HepG2 (cell line): ENCODE measurements around the gene CNNM4. TPM values are rescaled to one million over a fixed set of nuclear protein-coding genes. Genes with fewer than 3 reads are reported as not detected.
A peak's percentile ranks its signal among the peaks of the same experiment; 100 is the strongest.

ENCODE experiments used
- GZF1 ChIP-seq: sonication (generic); formaldehyde crosslinking; IDR thresholded peaks from 2 replicates; pipeline ENCODE4 v1.5.1; 2020; ENCODE audit warnings: mild to moderate bottlenecking, missing genetic modification reagents
- HMGXB4 ChIP-seq, 2 experiments: sonication (generic) in 1 of 2; formaldehyde crosslinking in 1 of 2; IDR thresholded peaks; 2 replicates each; pipeline versions ENCODE4 v1.4.0 to v1.6.1; 2018 to 2020; ENCODE audit warnings: missing genetic modification reagents in 2 of 2, borderline replicate concordance in 1 of 2, low read depth in 1 of 2, mild to moderate bottlenecking in 1 of 2, missing biosample characterization in 1 of 2
- KLF12 ChIP-seq: sonication (generic); formaldehyde crosslinking; IDR thresholded peaks from 2 replicates; pipeline ENCODE4 v1.4.0; 2020; ENCODE audit warnings: missing genetic modification reagents, borderline replicate concordance
- KLF9 ChIP-seq: IDR thresholded peaks from 2 replicates; pipeline ENCODE4 v1.6.1; 2016; ENCODE audit warnings: low read depth
- SRY ChIP-seq: sonication (generic); formaldehyde crosslinking; IDR thresholded peaks from 2 replicates; pipeline ENCODE4 v1.8.0; 2022; ENCODE audit warnings: mild to moderate bottlenecking, missing genetic modification reagents
- TMF1 ChIP-seq: sonication (generic); formaldehyde crosslinking; IDR thresholded peaks from 2 replicates; pipeline ENCODE4 v1.8.1; 2022; ENCODE audit warnings: low read depth, missing genetic modification reagents
- ZFP36 ChIP-seq: fragments of 150-350 bp; IDR thresholded peaks from 2 replicates; pipeline ENCODE4 v1.6.1; 2018; ENCODE audit warnings: borderline replicate concordance, low read length, low read depth; ENCODE audit not compliant: partially characterized antibody
- ZFP62 ChIP-seq: sonication (generic); formaldehyde crosslinking; IDR thresholded peaks from 2 replicates; pipeline ENCODE4 v1.4.0; 2020; ENCODE audit warnings: missing genetic modification reagents
- ZFYVE20 ChIP-seq: sonication (generic); formaldehyde crosslinking; IDR thresholded peaks from 2 replicates; pipeline ENCODE4 v1.8.0; 2023; ENCODE audit warnings: low read depth, mild to moderate bottlenecking, moderate library complexity, missing genetic modification reagents, borderline replicate concordance
- ZNF264 ChIP-seq: sonication (generic); formaldehyde crosslinking; IDR thresholded peaks from 2 replicates; pipeline ENCODE4 v1.4.0; 2020; ENCODE audit warnings: missing genetic modification reagents
- ZNF496 ChIP-seq: sonication (generic); formaldehyde crosslinking; IDR thresholded peaks from 2 replicates; pipeline ENCODE4 v1.8.1; 2023; ENCODE audit warnings: mild to moderate bottlenecking, moderate library complexity, missing genetic modification reagents; ENCODE audit not compliant: insufficient replicate concordance
- ZNF503 ChIP-seq: sonication (generic); formaldehyde crosslinking; IDR thresholded peaks from 2 replicates; pipeline ENCODE4 v1.4.0; 2020; ENCODE audit warnings: missing genetic modification reagents
- ZNF550 ChIP-seq: sonication (generic); formaldehyde crosslinking; IDR thresholded peaks from 2 replicates; pipeline ENCODE4 v1.4.0; 2020; ENCODE audit warnings: mild to moderate bottlenecking, missing genetic modification reagents, borderline replicate concordance
- ZNF569 ChIP-seq: sonication (generic); formaldehyde crosslinking; IDR thresholded peaks from 2 replicates; pipeline ENCODE4 v1.5.0; 2020; ENCODE audit warnings: mild to moderate bottlenecking, missing genetic modification reagents, moderate library complexity, borderline replicate concordance
- ZNF639 ChIP-seq: conservative IDR thresholded peaks from 2 replicates; pipeline ENCODE4 v1.6.1; 2018; ENCODE audit warnings: missing genetic modification reagents
- ZNF878 ChIP-seq: sonication (generic); formaldehyde crosslinking; IDR thresholded peaks from 2 replicates; pipeline ENCODE4 v1.8.1; 2023; ENCODE audit warnings: mild to moderate bottlenecking, missing genetic modification reagents, moderate library complexity
- ZSCAN22 ChIP-seq: sonication (generic); formaldehyde crosslinking; IDR thresholded peaks from 2 replicates; pipeline ENCODE4 v1.4.0; 2020; ENCODE audit warnings: mild to moderate bottlenecking, missing genetic modification reagents
- polyA plus RNA-seq, 8 experiments: library from polyadenylated mRNA; depleted of rRNA in 3 of 8; stranded (reverse) in 7 of 8; unstranded in 1 of 8; fragments of >200 nt; fragmentation: Illumina TruSeq in 4 of 8; extraction: Trizol in 4 of 8; gene quantifications; 2 replicates each; pipeline versions ENCODE4 v1.2.1 to v1.2.3, GENCODE V29; 2011 to 2016; ENCODE audit warnings: low read depth in 4 of 8, missing spikeins in 1 of 8, mixed read lengths in 1 of 8; ENCODE audit not compliant: insufficient read depth in 1 of 8
- total RNA-seq, 5 experiments: library from RNA; depleted of rRNA; stranded (reverse); fragments of >200 nt; fragmentation: Illumina TruSeq; extraction: Trizol; gene quantifications; 2 replicates each; pipeline ENCODE4 v1.2.3, GENCODE V29; 2016; ENCODE audit warnings: low read depth in 1 of 5
- TF ChIP-seq, protein P1 (sequence below): sonication (generic); formaldehyde crosslinking; IDR thresholded peaks from 2 replicates; pipeline ENCODE4 v1.4.0; 2020; ENCODE audit warnings: missing genetic modification reagents

Gene CNNM4
- total and polyA plus RNA-seq, 2 of the 13 experiments (the other 11 are each of a cell fraction or from before 2014, with no cell fraction given): 5.9 to 8.4 TPM

GRCh38 chr2:96819128-96819875, 58.6 kb downstream of the CNNM4 start (continued):
- TF ChIP-seq, protein P1, sequence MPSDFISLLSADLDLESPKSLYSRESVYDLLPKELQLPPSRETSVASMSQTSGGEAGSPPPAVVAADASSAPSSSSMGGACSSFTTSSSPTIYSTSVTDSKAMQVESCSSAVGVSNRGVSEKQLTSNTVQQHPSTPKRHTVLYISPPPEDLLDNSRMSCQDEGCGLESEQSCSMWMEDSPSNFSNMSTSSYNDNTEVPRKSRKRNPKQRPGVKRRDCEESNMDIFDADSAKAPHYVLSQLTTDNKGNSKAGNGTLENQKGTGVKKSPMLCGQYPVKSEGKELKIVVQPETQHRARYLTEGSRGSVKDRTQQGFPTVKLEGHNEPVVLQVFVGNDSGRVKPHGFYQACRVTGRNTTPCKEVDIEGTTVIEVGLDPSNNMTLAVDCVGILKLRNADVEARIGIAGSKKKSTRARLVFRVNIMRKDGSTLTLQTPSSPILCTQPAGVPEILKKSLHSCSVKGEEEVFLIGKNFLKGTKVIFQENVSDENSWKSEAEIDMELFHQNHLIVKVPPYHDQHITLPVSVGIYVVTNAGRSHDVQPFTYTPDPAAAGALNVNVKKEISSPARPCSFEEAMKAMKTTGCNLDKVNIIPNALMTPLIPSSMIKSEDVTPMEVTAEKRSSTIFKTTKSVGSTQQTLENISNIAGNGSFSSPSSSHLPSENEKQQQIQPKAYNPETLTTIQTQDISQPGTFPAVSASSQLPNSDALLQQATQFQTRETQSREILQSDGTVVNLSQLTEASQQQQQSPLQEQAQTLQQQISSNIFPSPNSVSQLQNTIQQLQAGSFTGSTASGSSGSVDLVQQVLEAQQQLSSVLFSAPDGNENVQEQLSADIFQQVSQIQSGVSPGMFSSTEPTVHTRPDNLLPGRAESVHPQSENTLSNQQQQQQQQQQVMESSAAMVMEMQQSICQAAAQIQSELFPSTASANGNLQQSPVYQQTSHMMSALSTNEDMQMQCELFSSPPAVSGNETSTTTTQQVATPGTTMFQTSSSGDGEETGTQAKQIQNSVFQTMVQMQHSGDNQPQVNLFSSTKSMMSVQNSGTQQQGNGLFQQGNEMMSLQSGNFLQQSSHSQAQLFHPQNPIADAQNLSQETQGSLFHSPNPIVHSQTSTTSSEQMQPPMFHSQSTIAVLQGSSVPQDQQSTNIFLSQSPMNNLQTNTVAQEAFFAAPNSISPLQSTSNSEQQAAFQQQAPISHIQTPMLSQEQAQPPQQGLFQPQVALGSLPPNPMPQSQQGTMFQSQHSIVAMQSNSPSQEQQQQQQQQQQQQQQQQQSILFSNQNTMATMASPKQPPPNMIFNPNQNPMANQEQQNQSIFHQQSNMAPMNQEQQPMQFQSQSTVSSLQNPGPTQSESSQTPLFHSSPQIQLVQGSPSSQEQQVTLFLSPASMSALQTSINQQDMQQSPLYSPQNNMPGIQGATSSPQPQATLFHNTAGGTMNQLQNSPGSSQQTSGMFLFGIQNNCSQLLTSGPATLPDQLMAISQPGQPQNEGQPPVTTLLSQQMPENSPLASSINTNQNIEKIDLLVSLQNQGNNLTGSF (CRISPR knock-in tag): peak; percentile 36
- 0 out of 2 replicates have a peak, but pooled peaks have one; percentile 44 for TF ChIP-seq SRY (CRISPR knock-in tag)
- no peak for TF ChIP-seq ZNF496 (CRISPR knock-in tag)
- TF ChIP-seq ZNF878: 0 out of 2 replicates have a peak, but pooled peaks have one; percentile 78
- no peak for TF ChIP-seq ZFP62
- TF ChIP-seq ZFYVE20 (CRISPR knock-in tag): no peak
- TF ChIP-seq HMGXB4 (CRISPR knock-in tag; IDR thresholded peaks at IDR 0.05; ENCODE audit: borderline replicate concordance in 1 of 2, low read depth in 1 of 2): peak; percentile 85 to 91; a peak in 3 of 4 replicates
- TF ChIP-seq GZF1 (CRISPR knock-in tag): peak; percentile 77
- TF ChIP-seq ZNF503 (CRISPR knock-in tag): peak; percentile 96
- TF ChIP-seq ZNF264 (CRISPR knock-in tag): peak; percentile 98
- no peak for TF ChIP-seq ZNF550
- TF ChIP-seq ZNF639: peak; percentile 76; the same call in 1 of the 2 replicates
- peak; percentile 34 for TF ChIP-seq ZFP36
- TF ChIP-seq ZSCAN22 (CRISPR knock-in tag): 0 out of 2 replicates have a peak, but pooled peaks have one; percentile 51
- TF ChIP-seq KLF12: peak; percentile 94; the same call in 1 of the 2 replicates
- TF ChIP-seq ZNF569: no peak
- no peak for TF ChIP-seq KLF9 (CRISPR knock-in tag)
- TF ChIP-seq TMF1 (CRISPR knock-in tag): no peak; the same call in 1 of the 2 replicates
